Hepatocyte (in vitro differentiated cells): ENCODE data around the gene RAVER1.

Experiments used
- EZH2 ChIP-seq: fragments of 200-600 bp; sonication (generic); IDR thresholded peaks from 2 replicates; pipeline ENCODE4 v1.6.1; 2016; ENCODE audit warnings: antibody characterized with exemption, mild to moderate bottlenecking, borderline replicate concordance
- EZH2phosphoT487 ChIP-seq: fragments of 200-600 bp; sonication (generic); IDR thresholded peaks from one replicate; pipeline ENCODE4 v1.6.1; 2018; ENCODE audit warnings: antibody characterized with exemption, mild to moderate bottlenecking, low read depth, moderate library complexity; ENCODE audit not compliant: unreplicated experiment, severe bottlenecking
- TF ChIP-seq, protein P1 (sequence below): fragments of 200-600 bp; sonication (generic); IDR thresholded peaks from 2 replicates; pipeline ENCODE4 v1.5.1; 2016; ENCODE audit warnings: antibody characterized with exemption, mild to moderate bottlenecking; ENCODE audit not compliant: poor library complexity

- TF ChIP-seq, protein P1, sequence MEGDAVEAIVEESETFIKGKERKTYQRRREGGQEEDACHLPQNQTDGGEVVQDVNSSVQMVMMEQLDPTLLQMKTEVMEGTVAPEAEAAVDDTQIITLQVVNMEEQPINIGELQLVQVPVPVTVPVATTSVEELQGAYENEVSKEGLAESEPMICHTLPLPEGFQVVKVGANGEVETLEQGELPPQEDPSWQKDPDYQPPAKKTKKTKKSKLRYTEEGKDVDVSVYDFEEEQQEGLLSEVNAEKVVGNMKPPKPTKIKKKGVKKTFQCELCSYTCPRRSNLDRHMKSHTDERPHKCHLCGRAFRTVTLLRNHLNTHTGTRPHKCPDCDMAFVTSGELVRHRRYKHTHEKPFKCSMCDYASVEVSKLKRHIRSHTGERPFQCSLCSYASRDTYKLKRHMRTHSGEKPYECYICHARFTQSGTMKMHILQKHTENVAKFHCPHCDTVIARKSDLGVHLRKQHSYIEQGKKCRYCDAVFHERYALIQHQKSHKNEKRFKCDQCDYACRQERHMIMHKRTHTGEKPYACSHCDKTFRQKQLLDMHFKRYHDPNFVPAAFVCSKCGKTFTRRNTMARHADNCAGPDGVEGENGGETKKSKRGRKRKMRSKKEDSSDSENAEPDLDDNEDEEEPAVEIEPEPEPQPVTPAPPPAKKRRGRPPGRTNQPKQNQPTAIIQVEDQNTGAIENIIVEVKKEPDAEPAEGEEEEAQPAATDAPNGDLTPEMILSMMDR = no peak
- TF ChIP-seq EZH2 (peak; percentile 56), EZH2phosphoT487 (no peak)
These were observed 46.3 kb downstream of the RAVER1 start, which contains the start of gene ICAM4 for GRCh38 chr19:10286803-10287737.
